ENCODE data around the gene GRIA3.

DNA sequence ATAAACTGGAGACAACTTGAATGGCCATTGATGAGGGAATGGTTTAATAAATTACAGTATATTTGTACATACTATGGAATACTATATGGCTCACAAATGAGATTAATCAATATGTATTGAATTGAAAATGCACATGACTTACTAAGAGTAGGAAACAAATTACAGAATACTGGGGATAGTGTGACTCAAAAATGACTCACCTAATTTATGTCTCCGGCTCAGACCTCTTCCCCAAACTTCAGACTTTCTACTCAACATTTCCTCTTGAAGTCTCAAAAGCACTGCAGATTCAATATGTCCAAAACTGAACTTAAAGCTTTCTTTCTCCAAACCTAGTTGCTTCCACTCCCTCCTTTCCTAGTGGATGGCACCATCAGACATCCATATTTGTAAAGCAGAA, 28.8 kb upstream of the GRIA3 start:
- TF ChIP-seq, protein P1, sequence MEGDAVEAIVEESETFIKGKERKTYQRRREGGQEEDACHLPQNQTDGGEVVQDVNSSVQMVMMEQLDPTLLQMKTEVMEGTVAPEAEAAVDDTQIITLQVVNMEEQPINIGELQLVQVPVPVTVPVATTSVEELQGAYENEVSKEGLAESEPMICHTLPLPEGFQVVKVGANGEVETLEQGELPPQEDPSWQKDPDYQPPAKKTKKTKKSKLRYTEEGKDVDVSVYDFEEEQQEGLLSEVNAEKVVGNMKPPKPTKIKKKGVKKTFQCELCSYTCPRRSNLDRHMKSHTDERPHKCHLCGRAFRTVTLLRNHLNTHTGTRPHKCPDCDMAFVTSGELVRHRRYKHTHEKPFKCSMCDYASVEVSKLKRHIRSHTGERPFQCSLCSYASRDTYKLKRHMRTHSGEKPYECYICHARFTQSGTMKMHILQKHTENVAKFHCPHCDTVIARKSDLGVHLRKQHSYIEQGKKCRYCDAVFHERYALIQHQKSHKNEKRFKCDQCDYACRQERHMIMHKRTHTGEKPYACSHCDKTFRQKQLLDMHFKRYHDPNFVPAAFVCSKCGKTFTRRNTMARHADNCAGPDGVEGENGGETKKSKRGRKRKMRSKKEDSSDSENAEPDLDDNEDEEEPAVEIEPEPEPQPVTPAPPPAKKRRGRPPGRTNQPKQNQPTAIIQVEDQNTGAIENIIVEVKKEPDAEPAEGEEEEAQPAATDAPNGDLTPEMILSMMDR (IDR thresholded peaks at IDR 0.05) = no peak
- TF ChIP-seq POLR2A (IDR thresholded peaks at IDR 0.05) = no peak
- no peak for TF ChIP-seq POLR2AphosphoS5 (IDR thresholded peaks at IDR 0.05; ENCODE audit: insufficient read depth in 1 of 2, low read depth in 1 of 2)
